Vagina (tissue), 2 donors: ENCODE measurements around the gene FAM163B.

Experiments
- POLR2A ChIP-seq, 2 donors: fragments of 450-650 bp; IDR thresholded peaks; one replicate each; pipeline ENCODE4 v1.6.1; 2017; ENCODE audit warnings: antibody characterized with exemption in 2 of 2, mild to moderate bottlenecking in 2 of 2, moderate library complexity in 2 of 2
- POLR2AphosphoS5 ChIP-seq, 2 donors: sonication (generic); formaldehyde crosslinking; IDR thresholded peaks; one replicate each; pipeline ENCODE4 v1.9.0; 2017; ENCODE audit warnings: antibody characterized with exemption in 2 of 2, mild to moderate bottlenecking in 2 of 2, low read depth in 1 of 2; ENCODE audit not compliant: insufficient read depth in 1 of 2

- TF ChIP-seq POLR2A (IDR thresholded peaks at IDR 0.05), result no peak
- no peak for TF ChIP-seq POLR2AphosphoS5 (IDR thresholded peaks at IDR 0.05; ENCODE audit: insufficient read depth in 1 of 2, low read depth in 1 of 2)
Observed at GRCh38 chr9:133621725-133622267, 12.6 kb upstream of the FAM163B start.
